A549 (cell line): ENCODE data around the gene POLR1C.

ENCODE experiments used
- CEBPB ChIP-seq, 2 experiments: fragments of >200 bp in 1 of 2; sonication (Bioruptor Twin) in 1 of 2; formaldehyde crosslinking in 1 of 2; IDR thresholded peaks; 2 replicates each; pipeline ENCODE4 v1.6.1; 2012 to 2016
- ESRRA ChIP-seq: fragments of 150-350 bp; IDR thresholded peaks from 2 replicates; pipeline ENCODE4 v1.6.1; 2014; ENCODE audit warnings: mild to moderate bottlenecking, low read length, borderline replicate concordance
- FOSL2 ChIP-seq, 2 experiments: fragments of 450-650 bp in 1 of 2; fragments of >200 bp in 1 of 2; sonication (Bioruptor Twin) in 1 of 2; formaldehyde crosslinking; IDR thresholded peaks; 2 replicates each; pipeline versions ENCODE4 v1.5.0 to v1.6.1; 2016 to 2020; ENCODE audit warnings: mild to moderate bottlenecking in 1 of 2, moderate library complexity in 1 of 2
- JUN ChIP-seq, 2 experiments: fragments of >200 bp; sonication (Bioruptor Twin); formaldehyde crosslinking; IDR thresholded peaks; 2 replicates in 1 of 2; 3 replicates in 1 of 2; pipeline ENCODE4 v1.6.1; 2016 to 2017
- JUNB ChIP-seq: fragments of >200 bp; sonication (Bioruptor Twin); formaldehyde crosslinking; IDR thresholded peaks from 2 replicates; pipeline ENCODE4 v1.6.1; 2016
- POLR2A ChIP-seq: IDR thresholded peaks from 2 replicates; pipeline ENCODE4 v1.6.1; 2012; ENCODE audit warnings: mild to moderate bottlenecking, low read length
- RAD21 ChIP-seq, 2 experiments: fragments of >200 bp in 1 of 2; sonication (Bioruptor Twin) in 1 of 2; formaldehyde crosslinking in 1 of 2; IDR thresholded peaks in 1 of 2; conservative IDR thresholded peaks in 1 of 2; 2 replicates in 1 of 2; 3 replicates in 1 of 2; pipeline ENCODE4 v1.6.1; 2012 to 2018; ENCODE audit warnings: inconsistent platforms in 1 of 2
- RCOR1 ChIP-seq: fragments of 150-350 bp; IDR thresholded peaks from 2 replicates; pipeline ENCODE4 v1.6.1; 2014; ENCODE audit warnings: antibody characterized with exemption, low read length, low read depth
- RFX5 ChIP-seq: fragments of 450-650 bp; IDR thresholded peaks from 2 replicates; pipeline ENCODE4 v1.7.1; 2014; ENCODE audit warnings: antibody characterized with exemption, mild to moderate bottlenecking, moderate library complexity
- SMC3 ChIP-seq: fragments of >200 bp; sonication (Bioruptor Twin); formaldehyde crosslinking; IDR thresholded peaks from 3 replicates; pipeline ENCODE4 v1.6.1; 2018; ENCODE audit warnings: inconsistent platforms
- SREBF2 ChIP-seq: fragments of 450-650 bp; IDR thresholded peaks from 2 replicates; pipeline ENCODE4 v1.6.1; 2014; ENCODE audit warnings: mild to moderate bottlenecking, moderate library complexity
- TF ChIP-seq, protein P1 (sequence below): fragments of >200 bp; sonication (Bioruptor Twin); formaldehyde crosslinking; IDR thresholded peaks from 3 replicates; pipeline ENCODE4 v1.5.1; 2016

DNA sequence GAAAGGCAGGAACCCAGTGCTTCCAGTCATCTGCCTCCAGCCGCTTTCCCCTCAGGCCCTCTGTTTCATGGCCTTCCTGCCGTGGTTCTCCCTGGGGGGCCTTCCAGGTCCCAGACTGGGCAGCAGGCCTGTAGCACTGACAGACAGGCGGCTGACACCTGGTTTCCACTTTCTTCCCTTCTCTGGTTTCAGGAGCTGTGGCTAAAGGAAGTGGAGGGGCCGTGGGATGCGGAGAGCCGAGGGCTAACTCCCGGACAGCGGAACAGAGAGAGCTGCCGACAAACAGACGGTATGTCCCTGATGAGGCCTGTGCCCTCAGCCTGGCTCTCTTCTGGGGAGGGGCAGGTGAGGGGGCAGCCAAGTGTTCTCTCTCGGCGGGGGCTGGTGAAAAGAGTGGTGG, 19.2 kb upstream of the POLR1C start:
- TF ChIP-seq RCOR1 = no peak
- TF ChIP-seq CEBPB (IDR thresholded peaks at IDR 0.05) = no peak
- TF ChIP-seq, protein P1, sequence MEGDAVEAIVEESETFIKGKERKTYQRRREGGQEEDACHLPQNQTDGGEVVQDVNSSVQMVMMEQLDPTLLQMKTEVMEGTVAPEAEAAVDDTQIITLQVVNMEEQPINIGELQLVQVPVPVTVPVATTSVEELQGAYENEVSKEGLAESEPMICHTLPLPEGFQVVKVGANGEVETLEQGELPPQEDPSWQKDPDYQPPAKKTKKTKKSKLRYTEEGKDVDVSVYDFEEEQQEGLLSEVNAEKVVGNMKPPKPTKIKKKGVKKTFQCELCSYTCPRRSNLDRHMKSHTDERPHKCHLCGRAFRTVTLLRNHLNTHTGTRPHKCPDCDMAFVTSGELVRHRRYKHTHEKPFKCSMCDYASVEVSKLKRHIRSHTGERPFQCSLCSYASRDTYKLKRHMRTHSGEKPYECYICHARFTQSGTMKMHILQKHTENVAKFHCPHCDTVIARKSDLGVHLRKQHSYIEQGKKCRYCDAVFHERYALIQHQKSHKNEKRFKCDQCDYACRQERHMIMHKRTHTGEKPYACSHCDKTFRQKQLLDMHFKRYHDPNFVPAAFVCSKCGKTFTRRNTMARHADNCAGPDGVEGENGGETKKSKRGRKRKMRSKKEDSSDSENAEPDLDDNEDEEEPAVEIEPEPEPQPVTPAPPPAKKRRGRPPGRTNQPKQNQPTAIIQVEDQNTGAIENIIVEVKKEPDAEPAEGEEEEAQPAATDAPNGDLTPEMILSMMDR = no peak
- no peak for TF ChIP-seq SMC3
- TF ChIP-seq SREBF2 = no peak
- no peak for TF ChIP-seq JUN (IDR thresholded peaks at IDR 0.05)
- TF ChIP-seq ESRRA = no peak
- TF ChIP-seq FOSL2 (IDR thresholded peaks at IDR 0.05) = no peak
- no peak for TF ChIP-seq FOSL2 (CRISPR knock-in tag; IDR thresholded peaks at IDR 0.05)
- TF ChIP-seq JUNB = no peak
- no peak for TF ChIP-seq RFX5
- TF ChIP-seq RAD21 (conservative IDR thresholded peaks at IDR 0.05 in 1 of 2, IDR thresholded peaks at IDR 0.05 in 1 of 2) = no peak
- TF ChIP-seq POLR2A = no peak
